K562 (cell line): ENCODE data around the gene ABCA3. TPM values are rescaled to one million over a fixed set of nuclear protein-coding genes. Genes with fewer than 3 reads are reported as not detected.

Source experiments
- ATF3 ChIP-seq, 2 experiments: fragments of 450-650 bp in 1 of 2; sonication (generic) in 1 of 2; formaldehyde crosslinking in 1 of 2; IDR thresholded peaks in 1 of 2; conservative IDR thresholded peaks in 1 of 2; 2 replicates each; pipeline versions ENCODE4 v1.6.1 to v1.8.1; 2016 to 2023; ENCODE audit warnings: mild to moderate bottlenecking in 2 of 2, moderate library complexity in 2 of 2, inconsistent platforms in 1 of 2, missing genetic modification reagents in 1 of 2
- CREB5 ChIP-seq: fragments of 250-450 bp; sonication (Bioruptor Pico); IDR thresholded peaks from 2 replicates; pipeline ENCODE4 v1.5.0; 2020; ENCODE audit warnings: mild to moderate bottlenecking
- DPF2 ChIP-seq: fragments of 450-650 bp; IDR thresholded peaks from 2 replicates; pipeline ENCODE4 v1.6.1; 2016
- MBD1 ChIP-seq: fragments of 250-450 bp; sonication (Bioruptor Pico); IDR thresholded peaks from 2 replicates; pipeline ENCODE4 v1.8.0; 2022; ENCODE audit warnings: inconsistent platforms
- MLLT1 ChIP-seq, 2 experiments: fragments of 450-650 bp; IDR thresholded peaks; 2 replicates each; pipeline ENCODE4 v1.6.1; 2016
- MYBL2 ChIP-seq, 2 experiments: fragments of 450-650 bp in 1 of 2; sonication (generic) in 1 of 2; formaldehyde crosslinking in 1 of 2; IDR thresholded peaks; 2 replicates each; pipeline versions ENCODE4 v1.6.1 to v1.8.1; 2017 to 2022; ENCODE audit warnings: borderline replicate concordance in 1 of 2, inconsistent platforms in 1 of 2, low read depth in 1 of 2, mild to moderate bottlenecking in 1 of 2, missing genetic modification reagents in 1 of 2, moderate library complexity in 1 of 2
- RBM14 ChIP-seq: fragments of 200-400 bp; formaldehyde crosslinking; IDR thresholded peaks from 2 replicates; pipeline ENCODE4 v1.6.1; 2018; ENCODE audit warnings: low read depth, mild to moderate bottlenecking, low read length, moderate library complexity, borderline replicate concordance; ENCODE audit not compliant: insufficient read depth
- SP1 ChIP-seq: sonication (generic); formaldehyde crosslinking; IDR thresholded peaks from 2 replicates; pipeline ENCODE4 v1.8.1; 2022; ENCODE audit warnings: mild to moderate bottlenecking, missing genetic modification reagents
- SPI1 ChIP-seq: IDR thresholded peaks from 2 replicates; pipeline ENCODE4 v1.6.1; 2011; ENCODE audit warnings: low read depth, low read length, control low read depth, borderline replicate concordance
- TFAP4 ChIP-seq: sonication (generic); formaldehyde crosslinking; IDR thresholded peaks from 2 replicates; pipeline ENCODE4 v1.8.0; 2022; ENCODE audit warnings: missing genetic modification reagents, mild to moderate bottlenecking, moderate library complexity, borderline replicate concordance
- USF1 ChIP-seq: sonication (generic); formaldehyde crosslinking; IDR thresholded peaks from 2 replicates; pipeline ENCODE4 v1.9.0; 2022; ENCODE audit warnings: mild to moderate bottlenecking, missing genetic modification reagents
- ZNF165 ChIP-seq: fragments of 250-450 bp; sonication (Bioruptor Pico); IDR thresholded peaks from 2 replicates; pipeline ENCODE4 v1.4.0; 2020; ENCODE audit warnings: borderline replicate concordance
- ZNF175 ChIP-seq: fragments of 200-800 bp; sonication (Bioruptor generic); IDR thresholded peaks from 2 replicates; pipeline ENCODE4 v1.6.1; 2016; ENCODE audit warnings: low read depth, mild to moderate bottlenecking, missing genetic modification characterization, missing compliant biosample characterization
- ZNF41 ChIP-seq: fragments of 250-450 bp; sonication (Bioruptor Pico); conservative IDR thresholded peaks from 2 replicates; pipeline ENCODE4 v1.4.0; 2020; ENCODE audit warnings: mild to moderate bottlenecking
- polyA plus RNA-seq, 8 experiments: library from polyadenylated mRNA; depleted of rRNA in 4 of 8; stranded (reverse) in 5 of 8; unstranded in 3 of 8; fragments of >200 nt; fragmentation: Nextera tagmentation in 2 of 8; fragmentation: Illumina TruSeq in 1 of 8; extraction: Ambion mirVana in 2 of 8; extraction: Trizol in 1 of 8; gene quantifications; 2 replicates each; pipeline versions ENCODE4 v1.2.1 to v1.2.3, GENCODE V29; 2011 to 2014; ENCODE audit warnings: inconsistent platforms in 1 of 8, missing spikeins in 1 of 8
- total RNA-seq, 7 experiments: library from RNA; depleted of rRNA in 6 of 7; stranded (reverse); fragments of >200 nt in 6 of 7; fragmentation: Illumina TruSeq in 2 of 7; extraction: Trizol in 2 of 7; gene quantifications; 2 replicates each; pipeline versions ENCODE4 v1.2.1 to v1.2.3, GENCODE V29; 2011 to 2021; ENCODE audit warnings: low replicate concordance in 1 of 7

ABCA3 gene
- total and polyA plus RNA-seq, 9 of the 15 experiments (the other 6 are each of a cell fraction or from before 2014, with no cell fraction given): 0.66 to 23.7 (median 6.9) TPM

GRCh38 chr16:2267913-2268666 is 72.4 kb downstream of the ABCA3 start, which contains the start of gene RNPS1 (continued):
- TF ChIP-seq MLLT1 (IDR thresholded peaks at IDR 0.05) (peak; percentile 46 to 88; a peak in 3 of 4 replicates), ATF3 (IDR thresholded peaks at IDR 0.05) (peak; percentile 97), ATF3 (CRISPR knock-in tag; conservative IDR thresholded peaks at IDR 0.05) (0 out of 2 replicates have a peak, but pooled peaks have one; percentile 77), SPI1 (no peak; the same call in 1 of the 2 replicates), ZNF41 (CRISPR knock-in tag) (no peak), TFAP4 (peak; percentile 88; the same call in 1 of the 2 replicates), ZNF175 (CRISPR knock-in tag) (0 out of 2 replicates have a peak, but pooled peaks have one; percentile 41), USF1 (CRISPR knock-in tag) (no peak; the same call in 1 of the 2 replicates), DPF2 (no peak; the same call in 1 of the 2 replicates), MYBL2 (IDR thresholded peaks at IDR 0.05; ENCODE audit: low read depth) (no peak), MYBL2 (CRISPR knock-in tag; IDR thresholded peaks at IDR 0.05; ENCODE audit: borderline replicate concordance) (0 out of 2 replicates have a peak, but pooled peaks have one; percentile 13), CREB5 (no peak), ZNF165 (CRISPR knock-in tag) (no peak), SP1 (CRISPR knock-in tag) (peak; percentile 97), MBD1 (CRISPR knock-in tag) (no peak), RBM14 (0 out of 2 replicates have a peak, but pooled peaks have one; percentile 83)
